GM11168 (cell line): ENCODE data around the gene ZNF723.
"Not testable (repeated sequence)": the region's sequence is repeated elsewhere in the genome, so short reads cannot be mapped to it uniquely, and the experiment has no call there.

ENCODE experiments used
- in situ Hi-C: fragments of 300-500 bp; cut with MboI; formaldehyde crosslinking; loops from one replicate; pipeline ENCODE4 v1.12.0; 2022; ENCODE audit warnings: low sequenced_read_pairs; ENCODE audit not compliant: unreplicated experiment

The ZNF723 gene

GRCh38 chr19:22832031-22832762, at the start of gene ZNF723:
Gene ZNF723 (plus strand): TSS chr19:22832291. CDS start chr19:22832380, 89 bp downstream.
- in situ Hi-C loops = no loop called here

GRCh38 chr19:22783651-22784410, 48.3 kb upstream of the ZNF723 start, which contains the start of gene ZNF99:
Gene ZNF99 (minus strand): TSS chr19:22784151. CDS start chr19:22784016, 135 bp downstream.
- in situ Hi-C loops = no loop called here

GRCh38 chr19:22792863-22793262, 39.2 kb upstream of the ZNF723 start:
- in situ Hi-C loops = not testable (repeated sequence)

- in situ Hi-C loops = no loop called here
Measured at GRCh38 chr19:22797040-22797439, 35.1 kb upstream of the ZNF723 start.

GRCh38 chr19:22806418-22806817, 25.7 kb upstream of the ZNF723 start:
- in situ Hi-C loops = no loop called here

GRCh38 chr19:22807061-22807835, 24.8 kb upstream of the ZNF723 start:
- in situ Hi-C loops = no loop called here

- in situ Hi-C loops = no loop called here
Measured at GRCh38 chr19:22814124-22814523, 18.0 kb upstream of the ZNF723 start.

GRCh38 chr19:22831211-22831610, 880 bp upstream of the ZNF723 start:
- in situ Hi-C loops = no loop called here

GRCh38 chr19:22857713-22858320, 25.7 kb downstream of the ZNF723 start:
- in situ Hi-C loops = not testable (repeated sequence)

GRCh38 chr19:22882797-22883196, 50.7 kb downstream of the ZNF723 start:
- in situ Hi-C loops = no loop called here

GRCh38 chr19:22893855-22894270, 61.8 kb downstream of the ZNF723 start:
- in situ Hi-C loops = no loop called here

- in situ Hi-C loops = no loop called here
Measured at GRCh38 chr19:22901431-22902130, 69.5 kb downstream of the ZNF723 start.
